Activated naive CD8-positive, alpha-beta T cell treated with anti-CD3 and anti-CD28 coated beads, Interleukin-2, amount 50 U/mL, for 16 hours (primary cell): Measurements from ENCODE around the gene PHF23.

Experiments
- DNase-seq: peaks from one replicate; pipeline ENCODE4 v3.0.0-alpha.2; 2020; ENCODE audit warnings: low read depth, low spot score

Gene PHF23

GRCh38 chr17:7203391-7203790 is 35.9 kb downstream of the PHF23 start:
- DNase-seq: no peak

GRCh38 chr17:7196651-7197401 is 42.4 kb downstream of the PHF23 start:
- DNase-seq: no peak

GRCh38 chr17:7195971-7196370 is 43.3 kb downstream of the PHF23 start:
- no peak for DNase-seq

- DNase-seq: no peak
Measured at GRCh38 chr17:7192271-7192937, 46.9 kb downstream of the PHF23 start.

- DNase-seq: no peak
Measured at GRCh38 chr17:7191571-7192270, 47.5 kb downstream of the PHF23 start.

GRCh38 chr17:7191069-7191468 is 48.2 kb downstream of the PHF23 start:
- DNase-seq: no peak

- DNase-seq: no peak
Measured at GRCh38 chr17:7190276-7190917, 48.9 kb downstream of the PHF23 start.

GRCh38 chr17:7186241-7186640 is 53.0 kb downstream of the PHF23 start:
- no peak for DNase-seq
